K562 (cell line): ENCODE results near the gene ZFPM1.

ENCODE experiments used
- KLF10 ChIP-seq: fragments of 250-450 bp; sonication (Bioruptor Pico); IDR thresholded peaks from 2 replicates; pipeline ENCODE4 v1.6.1; 2021; ENCODE audit warnings: matching md5 sums
- PHB2 ChIP-seq: fragments of 450-650 bp; IDR thresholded peaks from 2 replicates; pipeline ENCODE4 v1.6.1; 2017; ENCODE audit warnings: low read depth
- PHF21A ChIP-seq: fragments of 450-650 bp; IDR thresholded peaks from 2 replicates; pipeline ENCODE4 v1.6.1; 2017; ENCODE audit warnings: low read depth, borderline replicate concordance
- SMC3 ChIP-seq: conservative IDR thresholded peaks from 2 replicates; pipeline ENCODE4 v1.6.1; 2011; ENCODE audit warnings: low read depth, low read length, improper control_type of control experiment; ENCODE audit not compliant: insufficient read depth
- SRSF9 ChIP-seq: fragments of 200-400 bp; formaldehyde crosslinking; IDR thresholded peaks from 2 replicates; pipeline ENCODE4 v1.6.1; 2017; ENCODE audit warnings: low read depth, low read length, borderline replicate concordance
- TEAD2 ChIP-seq: fragments of 450-650 bp; IDR thresholded peaks from 2 replicates; pipeline ENCODE4 v1.6.1; 2016; ENCODE audit warnings: missing genetic modification characterization, control low read depth, missing compliant biosample characterization
- ZNF184 ChIP-seq: sonication (generic); formaldehyde crosslinking; IDR thresholded peaks from 2 replicates; pipeline ENCODE4 v1.5.0; 2020; ENCODE audit warnings: missing genetic modification reagents
- ZNF584 ChIP-seq: fragments of 200-800 bp; sonication (Bioruptor generic); IDR thresholded peaks from 2 replicates; pipeline ENCODE4 v1.6.1; 2016; ENCODE audit warnings: low read depth, mild to moderate bottlenecking, missing genetic modification characterization, missing compliant biosample characterization
- ZNF766 ChIP-seq: fragments of 200-800 bp; sonication (Bioruptor generic); conservative IDR thresholded peaks from 2 replicates; pipeline ENCODE4 v1.6.1; 2016; ENCODE audit warnings: missing genetic modification characterization, missing compliant biosample characterization
- ZZZ3 ChIP-seq: fragments of 450-650 bp; IDR thresholded peaks from 2 replicates; pipeline ENCODE4 v1.6.1; 2016; ENCODE audit warnings: antibody characterized with exemption, mild to moderate bottlenecking, moderate library complexity
- TF ChIP-seq, protein P1 (sequence below): sonication (generic); formaldehyde crosslinking; IDR thresholded peaks from 2 replicates; pipeline ENCODE4 v1.8.1; 2022; ENCODE audit warnings: missing genetic modification reagents
- TF ChIP-seq, protein P2 (sequence below), 2 experiments: fragments of 450-650 bp in 1 of 2; IDR thresholded peaks; 2 replicates each; pipeline ENCODE4 v1.6.1; 2011 to 2017; ENCODE audit warnings: low read depth in 2 of 2, antibody characterized with exemption in 1 of 2, borderline replicate concordance in 1 of 2, low read length in 1 of 2, mild to moderate bottlenecking in 1 of 2, mixed read lengths in 1 of 2; ENCODE audit not compliant: control insufficient read depth in 1 of 2
- TF ChIP-seq, protein P3 (sequence below), 3 experiments: IDR thresholded peaks in 2 of 3; conservative IDR thresholded peaks in 1 of 3; 2 replicates each; pipeline ENCODE4 v1.5.1; 2011 to 2012; ENCODE audit warnings: low read length in 3 of 3, mild to moderate bottlenecking in 3 of 3, control low read depth in 2 of 3, improper control_type of control experiment in 1 of 3, inconsistent platforms in 1 of 3, low read depth in 1 of 3, mixed read lengths in 1 of 3, moderate library complexity in 1 of 3; ENCODE audit not compliant: insufficient read depth in 2 of 3
- TF ChIP-seq, protein P4 (sequence below): sonication (generic); formaldehyde crosslinking; IDR thresholded peaks from 2 replicates; pipeline ENCODE4 v1.5.0; 2020; ENCODE audit warnings: missing genetic modification reagents

DNA sequence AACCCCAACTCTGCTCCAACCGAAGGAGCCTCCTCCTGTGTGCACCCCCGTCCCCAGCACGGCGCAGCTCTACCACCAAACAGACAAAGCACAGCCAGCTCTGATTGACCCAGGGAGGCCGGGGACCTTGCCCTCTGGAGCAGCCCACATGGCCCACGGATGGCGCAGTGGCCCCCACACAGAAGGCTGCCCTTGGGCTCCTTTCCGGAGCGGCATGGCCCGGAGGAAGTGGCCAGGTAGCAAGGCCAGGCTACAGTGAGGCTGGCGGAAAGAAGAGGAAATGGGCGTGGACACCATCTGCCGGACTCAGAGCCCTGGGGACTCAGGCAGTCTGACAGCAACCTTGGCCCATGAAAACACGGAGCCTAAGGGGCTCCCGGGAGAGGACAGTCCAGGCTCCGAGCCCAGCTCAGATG, 97.2 kb downstream of the ZFPM1 start:
- TF ChIP-seq PHB2 (no peak), ZZZ3 (no peak), ZNF184 (CRISPR knock-in tag) (no peak), KLF10 (no peak), ZNF766 (CRISPR knock-in tag) (no peak), TEAD2 (tag) (no peak), PHF21A (no peak), ZNF584 (CRISPR knock-in tag) (no peak), SMC3 (no peak), SRSF9 (no peak)
- TF ChIP-seq, protein P1, sequence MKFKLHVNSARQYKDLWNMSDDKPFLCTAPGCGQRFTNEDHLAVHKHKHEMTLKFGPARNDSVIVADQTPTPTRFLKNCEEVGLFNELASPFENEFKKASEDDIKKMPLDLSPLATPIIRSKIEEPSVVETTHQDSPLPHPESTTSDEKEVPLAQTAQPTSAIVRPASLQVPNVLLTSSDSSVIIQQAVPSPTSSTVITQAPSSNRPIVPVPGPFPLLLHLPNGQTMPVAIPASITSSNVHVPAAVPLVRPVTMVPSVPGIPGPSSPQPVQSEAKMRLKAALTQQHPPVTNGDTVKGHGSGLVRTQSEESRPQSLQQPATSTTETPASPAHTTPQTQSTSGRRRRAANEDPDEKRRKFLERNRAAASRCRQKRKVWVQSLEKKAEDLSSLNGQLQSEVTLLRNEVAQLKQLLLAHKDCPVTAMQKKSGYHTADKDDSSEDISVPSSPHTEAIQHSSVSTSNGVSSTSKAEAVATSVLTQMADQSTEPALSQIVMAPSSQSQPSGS: no peak
- TF ChIP-seq, protein P2, sequence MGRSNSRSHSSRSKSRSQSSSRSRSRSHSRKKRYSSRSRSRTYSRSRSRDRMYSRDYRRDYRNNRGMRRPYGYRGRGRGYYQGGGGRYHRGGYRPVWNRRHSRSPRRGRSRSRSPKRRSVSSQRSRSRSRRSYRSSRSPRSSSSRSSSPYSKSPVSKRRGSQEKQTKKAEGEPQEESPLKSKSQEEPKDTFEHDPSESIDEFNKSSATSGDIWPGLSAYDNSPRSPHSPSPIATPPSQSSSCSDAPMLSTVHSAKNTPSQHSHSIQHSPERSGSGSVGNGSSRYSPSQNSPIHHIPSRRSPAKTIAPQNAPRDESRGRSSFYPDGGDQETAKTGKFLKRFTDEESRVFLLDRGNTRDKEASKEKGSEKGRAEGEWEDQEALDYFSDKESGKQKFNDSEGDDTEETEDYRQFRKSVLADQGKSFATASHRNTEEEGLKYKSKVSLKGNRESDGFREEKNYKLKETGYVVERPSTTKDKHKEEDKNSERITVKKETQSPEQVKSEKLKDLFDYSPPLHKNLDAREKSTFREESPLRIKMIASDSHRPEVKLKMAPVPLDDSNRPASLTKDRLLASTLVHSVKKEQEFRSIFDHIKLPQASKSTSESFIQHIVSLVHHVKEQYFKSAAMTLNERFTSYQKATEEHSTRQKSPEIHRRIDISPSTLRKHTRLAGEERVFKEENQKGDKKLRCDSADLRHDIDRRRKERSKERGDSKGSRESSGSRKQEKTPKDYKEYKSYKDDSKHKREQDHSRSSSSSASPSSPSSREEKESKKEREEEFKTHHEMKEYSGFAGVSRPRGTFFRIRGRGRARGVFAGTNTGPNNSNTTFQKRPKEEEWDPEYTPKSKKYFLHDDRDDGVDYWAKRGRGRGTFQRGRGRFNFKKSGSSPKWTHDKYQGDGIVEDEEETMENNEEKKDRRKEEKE (IDR thresholded peaks at IDR 0.05; ENCODE audit: borderline replicate concordance in 1 of 2, control insufficient read depth in 1 of 2, low read depth in 2 of 2, low read length in 1 of 2): no peak
- TF ChIP-seq, protein P3, sequence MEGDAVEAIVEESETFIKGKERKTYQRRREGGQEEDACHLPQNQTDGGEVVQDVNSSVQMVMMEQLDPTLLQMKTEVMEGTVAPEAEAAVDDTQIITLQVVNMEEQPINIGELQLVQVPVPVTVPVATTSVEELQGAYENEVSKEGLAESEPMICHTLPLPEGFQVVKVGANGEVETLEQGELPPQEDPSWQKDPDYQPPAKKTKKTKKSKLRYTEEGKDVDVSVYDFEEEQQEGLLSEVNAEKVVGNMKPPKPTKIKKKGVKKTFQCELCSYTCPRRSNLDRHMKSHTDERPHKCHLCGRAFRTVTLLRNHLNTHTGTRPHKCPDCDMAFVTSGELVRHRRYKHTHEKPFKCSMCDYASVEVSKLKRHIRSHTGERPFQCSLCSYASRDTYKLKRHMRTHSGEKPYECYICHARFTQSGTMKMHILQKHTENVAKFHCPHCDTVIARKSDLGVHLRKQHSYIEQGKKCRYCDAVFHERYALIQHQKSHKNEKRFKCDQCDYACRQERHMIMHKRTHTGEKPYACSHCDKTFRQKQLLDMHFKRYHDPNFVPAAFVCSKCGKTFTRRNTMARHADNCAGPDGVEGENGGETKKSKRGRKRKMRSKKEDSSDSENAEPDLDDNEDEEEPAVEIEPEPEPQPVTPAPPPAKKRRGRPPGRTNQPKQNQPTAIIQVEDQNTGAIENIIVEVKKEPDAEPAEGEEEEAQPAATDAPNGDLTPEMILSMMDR (IDR thresholded peaks at IDR 0.05 in 2 of 3, conservative IDR thresholded peaks at IDR 0.05 in 1 of 3; ENCODE audit: insufficient read depth in 2 of 3, low read depth in 1 of 3, low read length in 3 of 3): no peak
- TF ChIP-seq, protein P4, sequence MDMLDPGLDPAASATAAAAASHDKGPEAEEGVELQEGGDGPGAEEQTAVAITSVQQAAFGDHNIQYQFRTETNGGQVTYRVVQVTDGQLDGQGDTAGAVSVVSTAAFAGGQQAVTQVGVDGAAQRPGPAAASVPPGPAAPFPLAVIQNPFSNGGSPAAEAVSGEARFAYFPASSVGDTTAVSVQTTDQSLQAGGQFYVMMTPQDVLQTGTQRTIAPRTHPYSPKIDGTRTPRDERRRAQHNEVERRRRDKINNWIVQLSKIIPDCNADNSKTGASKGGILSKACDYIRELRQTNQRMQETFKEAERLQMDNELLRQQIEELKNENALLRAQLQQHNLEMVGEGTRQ (CRISPR knock-in tag): no peak
